Measurements from ENCODE around the gene ACTR3C.
"Not testable (repeated sequence)": the region's sequence is repeated elsewhere in the genome, so short reads cannot be mapped to it uniquely, and the experiment has no call there.

- TF ChIP-seq CTCF (IDR thresholded peaks at IDR 0.05; ENCODE audit: low read depth, low read length); EZH2phosphoT487 (IDR thresholded peaks at IDR 0.05; ENCODE audit: low read depth): not testable (repeated sequence)
Measured at GRCh38 chr7:150202894-150203293, 120.5 kb downstream of the ACTR3C start.
